HG03103 (cell line): ENCODE results near the gene OR10T2.
"Not testable (repeated sequence)": the region's sequence is repeated elsewhere in the genome, so short reads cannot be mapped to it uniquely, and the experiment has no call there.

ENCODE experiments used
- ATAC-seq: cut with Tn5 transposase; IDR thresholded peaks from one replicate; pipeline ENCODE4 v1.9.1; 2021; ENCODE audit warnings: low read depth; ENCODE audit not compliant: unreplicated experiment

The OR10T2 gene

DNA sequence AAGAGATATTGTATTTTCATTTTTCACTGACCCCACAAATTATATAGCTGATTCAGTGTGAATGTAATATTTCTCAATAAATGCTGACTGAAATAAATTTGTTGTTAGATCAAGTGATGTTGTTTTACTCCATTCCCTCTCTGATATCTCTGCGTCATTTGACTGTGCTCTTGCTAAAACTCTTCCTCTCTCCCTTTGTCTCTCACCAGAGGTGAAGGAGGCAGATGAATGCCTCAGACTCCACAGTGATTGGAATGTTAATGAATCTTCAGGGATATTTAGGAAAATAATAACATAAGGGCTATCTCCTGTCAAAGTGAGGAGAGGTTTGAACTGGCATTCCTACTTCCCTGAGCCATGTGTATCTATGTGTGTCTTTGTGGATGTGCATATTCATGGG lies 41.8 kb downstream of the OR10T2 start:
- no peak for ATAC-seq

DNA sequence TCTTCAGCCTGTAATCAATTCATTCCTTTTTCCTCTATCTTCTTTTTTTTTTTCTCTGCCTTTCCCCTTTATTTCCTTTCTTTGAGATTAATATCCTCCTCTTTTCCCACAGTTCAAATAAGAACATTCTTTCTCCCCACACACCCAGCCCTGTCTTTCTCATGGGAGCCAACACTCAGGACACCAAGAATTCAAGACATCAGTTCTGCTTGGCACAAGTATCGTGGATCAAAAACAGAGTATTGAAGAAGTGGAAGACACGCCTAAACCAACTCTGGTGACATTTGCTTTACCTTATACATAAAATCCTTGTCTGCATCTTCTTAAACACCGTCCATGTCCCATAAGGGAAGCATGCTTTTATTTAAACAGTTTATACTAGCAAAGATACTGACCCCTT lies 42.6 kb downstream of the OR10T2 start:
- no peak for ATAC-seq

DNA sequence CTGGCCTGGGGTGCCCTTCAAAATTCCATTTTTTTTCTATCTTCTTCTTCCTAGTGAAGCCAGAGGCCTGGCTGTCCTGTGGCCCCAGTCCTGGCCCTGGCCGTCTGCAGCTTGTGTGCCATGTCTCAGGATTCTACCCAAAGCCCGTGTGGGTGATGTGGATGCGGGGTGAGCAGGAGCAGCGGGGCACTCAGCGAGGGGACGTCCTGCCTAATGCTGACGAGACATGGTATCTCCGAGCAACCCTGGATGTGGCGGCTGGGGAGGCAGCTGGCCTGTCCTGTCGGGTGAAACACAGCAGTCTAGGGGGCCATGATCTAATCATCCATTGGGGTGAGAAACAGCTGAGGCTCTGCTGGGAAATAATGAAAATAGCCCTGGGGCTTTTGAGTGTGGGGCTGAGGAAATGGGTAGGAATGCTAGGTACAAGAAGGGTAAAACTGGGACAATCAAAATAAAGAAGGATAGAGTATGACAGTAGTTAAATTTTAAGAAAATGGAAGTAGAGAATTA lies 43.4 kb downstream of the OR10T2 start:
- ATAC-seq: no peak

DNA sequence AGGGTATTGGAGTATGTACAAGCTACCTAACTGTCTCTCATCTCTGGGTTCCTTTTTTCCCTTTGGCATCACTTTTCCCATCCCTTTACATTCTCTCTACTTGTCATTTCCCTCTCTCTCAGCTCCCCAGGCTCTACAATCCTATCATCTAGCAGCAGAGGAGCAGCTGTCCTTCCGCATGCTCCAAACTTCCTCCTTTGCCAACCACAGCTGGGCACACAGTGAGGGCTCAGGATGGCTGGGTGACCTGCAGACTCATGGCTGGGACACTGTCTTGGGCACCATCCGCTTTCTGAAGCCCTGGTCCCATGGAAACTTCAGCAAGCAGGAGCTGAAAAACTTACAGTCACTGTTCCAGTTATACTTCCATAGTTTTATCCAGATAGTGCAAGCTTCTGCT lies 45.0 kb downstream of the OR10T2 start:
- ATAC-seq: no peak

DNA sequence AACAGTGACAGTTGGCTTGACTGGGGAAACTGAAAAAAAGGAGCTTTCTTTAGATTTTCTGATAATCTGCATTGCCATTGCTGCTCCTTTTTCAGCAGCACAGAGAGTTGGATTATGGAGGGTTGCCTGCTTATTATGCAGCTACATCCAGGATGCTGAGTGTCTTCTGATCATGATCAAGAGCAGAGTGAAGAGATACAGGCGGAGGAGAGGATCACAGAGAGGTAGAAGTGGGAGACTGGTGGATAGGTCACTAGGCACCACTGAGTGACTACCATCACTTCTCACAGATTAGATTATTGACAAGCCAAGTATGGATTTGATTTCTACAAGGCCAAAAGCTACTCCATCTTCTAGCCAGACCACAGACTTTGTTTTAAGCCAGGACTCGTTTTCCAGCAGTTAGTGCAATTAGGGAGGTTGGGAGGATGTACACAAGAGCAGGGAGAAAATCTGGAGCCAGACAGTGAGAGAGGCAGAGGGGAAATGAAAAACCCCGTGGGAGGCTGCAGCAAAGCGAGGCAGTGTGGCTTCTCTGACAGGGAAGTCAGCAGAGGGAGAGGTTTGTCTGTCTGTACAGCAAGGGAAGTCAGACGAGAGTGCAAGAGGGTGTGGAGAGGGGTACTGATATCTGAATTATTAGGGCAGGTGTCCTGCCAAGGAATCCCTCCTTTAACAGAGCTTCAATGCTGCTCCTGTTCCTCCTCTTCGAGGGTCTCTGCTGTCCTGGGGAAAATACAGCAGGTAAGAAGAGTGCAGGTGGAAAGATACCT lies 45.8 kb downstream of the OR10T2 start, which contains the start of gene CD1E:
TSS of gene CD1E (plus strand) at position 592 of the 773 bp plus-strand sequence. CDS start at position 687, 95 bp downstream.
- no peak for ATAC-seq

- not testable (repeated sequence) for ATAC-seq
These were observed 50.3 kb downstream of the OR10T2 start for GRCh38 chr1:158348946-158349345.
